PC-9 (cell line): ENCODE measurements around the gene DPYD. TPM values are rescaled to one million over a fixed set of nuclear protein-coding genes. Genes with fewer than 3 reads are reported as not detected.

Experiments
- BruUV-seq: library from RNA; stranded (reverse); fragments of 400-500 nt; replicated peaks from 2 replicates; lab custom pipeline; 2021; lab: Mats Ljungman, UMichigan
- CTCF ChIA-PET: fragments of 300-600 bp; sonication (Branson Sonifier 250); formaldehyde crosslinking; loops from one replicate; lab custom pipeline; 2022; ENCODE audit warnings: antibody characterized with exemption; lab: Charles Lee
- POLR2A ChIA-PET: fragments of 300-600 bp; sonication (Branson Sonifier 250); formaldehyde crosslinking; loops from one replicate; lab custom pipeline; 2022; ENCODE audit warnings: antibody characterized with exemption; ENCODE audit not compliant: unreplicated experiment; lab: Charles Lee
- DNase-seq, 2 experiments: peaks; one replicate each; pipeline versions ENCODE4 v3.0.0 to v3.0.0-alpha.2; 2015 to 2022; ENCODE audit warnings: mixed read lengths in 1 of 2
- H2AFZ ChIP-seq: fragments of 200-600 bp; sonication (generic); 2 replicates; pipeline ENCODE4 v1.8.1; 2017; ENCODE audit warnings: antibody characterized with exemption
- H3F3A ChIP-seq: fragments of 200-600 bp; sonication (generic); 2 replicates; pipeline ENCODE4 v1.8.1; 2017; ENCODE audit warnings: antibody characterized with exemption, mild to moderate bottlenecking, low read depth; ENCODE audit not compliant: insufficient read depth
- H3K27ac ChIP-seq: fragments of 200-600 bp; sonication (generic); 2 replicates; pipeline ENCODE4 v1.6.1; 2016; ENCODE audit warnings: mixed run types
- H3K27me3 ChIP-seq: fragments of 200-600 bp; sonication (generic); 2 replicates; pipeline ENCODE4 v1.6.1; 2016; ENCODE audit warnings: low read depth, mixed run types; ENCODE audit not compliant: insufficient read depth
- H3K36me3 ChIP-seq: fragments of 200-600 bp; sonication (generic); 2 replicates; pipeline ENCODE4 v1.6.1; 2016; ENCODE audit warnings: low read depth, mixed run types
- H3K4me1 ChIP-seq: fragments of 200-600 bp; sonication (generic); replicated peaks from 2 replicates; pipeline ENCODE4 v1.6.1; 2016; ENCODE audit warnings: mixed run types; ENCODE audit not compliant: insufficient read depth
- H3K4me2 ChIP-seq: fragments of 200-600 bp; sonication (generic); 2 replicates; pipeline ENCODE4 v1.6.1; 2017; ENCODE audit warnings: mixed run types
- H3K4me3 ChIP-seq: fragments of 200-600 bp; sonication (generic); 2 replicates; pipeline ENCODE4 v1.6.1; 2016; ENCODE audit warnings: mixed run types
- H3K79me2 ChIP-seq: fragments of 200-600 bp; sonication (generic); 2 replicates; pipeline ENCODE4 v1.6.1; 2017; ENCODE audit warnings: low read depth, mixed run types
- H3K9me2 ChIP-seq: fragments of 200-600 bp; sonication (generic); 2 replicates; pipeline ENCODE4 v1.8.1; 2017; ENCODE audit warnings: mild to moderate bottlenecking; ENCODE audit not compliant: insufficient read depth
- H3K9me3 ChIP-seq: fragments of 200-600 bp; sonication (generic); 2 replicates; pipeline ENCODE4 v1.8.1; 2016; ENCODE audit warnings: low read depth; ENCODE audit not compliant: insufficient read depth
- H4K20me1 ChIP-seq: fragments of 200-600 bp; sonication (generic); 2 replicates; pipeline ENCODE4 v1.8.1; 2017; ENCODE audit not compliant: insufficient read depth
- EZH2 ChIP-seq: fragments of 200-600 bp; sonication (generic); IDR thresholded peaks from 2 replicates; pipeline ENCODE4 v1.8.0; 2017; ENCODE audit warnings: antibody characterized with exemption, low read depth
- intact Hi-C: fragments of 100-400 bp; cut with micrococcal nuclease; formaldehyde crosslinking; loops from one replicate; pipeline ENCODE4 v1.10.0; 2022; ENCODE audit not compliant: unreplicated experiment
- total RNA-seq: library from RNA; stranded (reverse); gene quantifications from 2 replicates; pipeline ENCODE4 v1.2.3, GENCODE V29; 2021
- TF ChIP-seq, protein P1 (sequence below): fragments of 200-600 bp; sonication (generic); conservative IDR thresholded peaks from 2 replicates; pipeline ENCODE4 v1.6.1; 2017; ENCODE audit warnings: mixed run types, antibody characterized with exemption, mild to moderate bottlenecking, moderate library complexity

DPYD gene
- total RNA-seq, 1 experiment from 2014 or later = 24.1 TPM

DNA sequence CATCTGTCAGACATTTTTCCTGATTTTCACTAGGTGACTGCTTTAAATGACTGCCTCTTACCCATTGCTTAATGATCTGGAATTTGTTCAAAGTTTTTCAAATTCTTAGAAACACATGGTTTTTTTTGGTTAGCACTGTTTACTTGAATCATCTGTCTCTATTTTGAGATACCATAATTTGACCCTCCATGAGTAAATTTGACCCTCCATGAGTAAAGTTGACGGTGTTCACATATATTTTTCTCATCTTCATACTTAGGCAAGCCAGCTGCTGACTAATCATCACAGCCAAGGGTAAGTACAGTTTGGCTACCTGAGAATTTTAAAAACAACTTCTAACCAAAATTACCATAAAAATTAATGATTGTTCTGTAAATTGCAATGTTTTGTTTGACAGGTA is 612.7 kb downstream of the DPYD start:
- Histone ChIP-seq H3K27ac (no peak overlapping the region), H2AFZ (no peak overlapping the region), H3K4me3 (no peak overlapping the region), H3K4me2 (no peak overlapping the region), H3K36me3 (no peaks in the 10 kb centered on the region), H3K27me3 (no peaks in the 10 kb centered on the region), H4K20me1 (no peaks in the 10 kb centered on the region), H3K79me2 (no peaks in the 10 kb centered on the region), H3K4me1 (no peaks in the 10 kb centered on the region), H3K9me2 (peaks cover 6% of the 10 kb centered on the region), H3F3A (no peaks in the 10 kb centered on the region), H3K9me3 (no peaks in the 10 kb centered on the region)
- POLR2A ChIA-PET = no interaction called here
- CTCF ChIA-PET = no interaction called here
- intact Hi-C loops = no loop called here
- BruUV-seq = no TSS peak
- TF ChIP-seq EZH2 = no peak
- TF ChIP-seq, protein P1, sequence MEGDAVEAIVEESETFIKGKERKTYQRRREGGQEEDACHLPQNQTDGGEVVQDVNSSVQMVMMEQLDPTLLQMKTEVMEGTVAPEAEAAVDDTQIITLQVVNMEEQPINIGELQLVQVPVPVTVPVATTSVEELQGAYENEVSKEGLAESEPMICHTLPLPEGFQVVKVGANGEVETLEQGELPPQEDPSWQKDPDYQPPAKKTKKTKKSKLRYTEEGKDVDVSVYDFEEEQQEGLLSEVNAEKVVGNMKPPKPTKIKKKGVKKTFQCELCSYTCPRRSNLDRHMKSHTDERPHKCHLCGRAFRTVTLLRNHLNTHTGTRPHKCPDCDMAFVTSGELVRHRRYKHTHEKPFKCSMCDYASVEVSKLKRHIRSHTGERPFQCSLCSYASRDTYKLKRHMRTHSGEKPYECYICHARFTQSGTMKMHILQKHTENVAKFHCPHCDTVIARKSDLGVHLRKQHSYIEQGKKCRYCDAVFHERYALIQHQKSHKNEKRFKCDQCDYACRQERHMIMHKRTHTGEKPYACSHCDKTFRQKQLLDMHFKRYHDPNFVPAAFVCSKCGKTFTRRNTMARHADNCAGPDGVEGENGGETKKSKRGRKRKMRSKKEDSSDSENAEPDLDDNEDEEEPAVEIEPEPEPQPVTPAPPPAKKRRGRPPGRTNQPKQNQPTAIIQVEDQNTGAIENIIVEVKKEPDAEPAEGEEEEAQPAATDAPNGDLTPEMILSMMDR = no peak
- DNase-seq = no peak

DNA sequence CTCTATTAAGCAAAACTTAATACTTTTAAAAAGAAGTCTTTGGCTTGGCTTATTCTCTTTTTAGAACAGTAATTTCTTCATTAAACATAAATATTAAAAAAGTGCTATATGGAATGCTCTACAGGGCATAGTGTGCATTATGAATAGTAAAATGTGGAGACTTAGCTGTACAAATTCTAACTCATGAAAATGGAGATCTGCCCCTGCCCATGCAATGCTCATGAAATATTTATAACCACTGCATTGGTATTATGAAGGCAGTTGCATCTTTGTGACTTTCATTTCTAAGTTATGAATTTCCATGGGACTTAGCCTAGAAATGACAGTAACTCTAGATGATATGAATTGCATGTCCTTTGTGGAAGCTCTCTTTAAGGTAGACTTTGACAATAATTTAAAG is 613.3 kb downstream of the DPYD start:
- Histone ChIP-seq H3F3A (no peaks in the 10 kb centered on the region), H3K9me2 (peaks cover 6% of the 10 kb centered on the region), H4K20me1 (no peaks in the 10 kb centered on the region), H2AFZ (no peak overlapping the region), H3K9me3 (no peaks in the 10 kb centered on the region), H3K4me1 (no peaks in the 10 kb centered on the region), H3K27ac (no peak overlapping the region), H3K4me3 (no peak overlapping the region), H3K4me2 (no peak overlapping the region), H3K36me3 (no peaks in the 10 kb centered on the region), H3K27me3 (no peaks in the 10 kb centered on the region), H3K79me2 (no peaks in the 10 kb centered on the region)
- DNase-seq = no peak
- intact Hi-C loops = no loop called here
- ChIA-PET CTCF (no interaction called here), POLR2A (no interaction called here)
- BruUV-seq = no TSS peak
- TF ChIP-seq, protein P1 = no peak
- TF ChIP-seq EZH2 = no peak

GRCh38 chr1:97307151-97307550 is 613.7 kb downstream of the DPYD start:
- Histone ChIP-seq H3K36me3 (no peaks in the 10 kb centered on the region), H3F3A (no peaks in the 10 kb centered on the region), H3K4me2 (no peak overlapping the region), H2AFZ (no peak overlapping the region), H3K9me2 (peaks cover 6% of the 10 kb centered on the region), H3K4me1 (no peaks in the 10 kb centered on the region), H3K4me3 (no peak overlapping the region), H3K79me2 (no peaks in the 10 kb centered on the region), H3K27ac (no peak overlapping the region), H3K9me3 (no peaks in the 10 kb centered on the region), H4K20me1 (no peaks in the 10 kb centered on the region), H3K27me3 (no peaks in the 10 kb centered on the region)
- no TSS peak for BruUV-seq
- no peak for TF ChIP-seq EZH2
- TF ChIP-seq, protein P1 = no peak
- intact Hi-C loops = no loop called here
- DNase-seq = no peak
- CTCF ChIA-PET = no interaction called here
- POLR2A ChIA-PET = no interaction called here
